WTC11 (cell line): ENCODE data around the gene MTUS2.

ENCODE experiments used
- CTCF ChIP-seq: fragments of 200-600 bp; IDR thresholded peaks from 2 replicates; pipeline ENCODE4 v1.8.0; 2022; ENCODE audit warnings: antibody characterized with exemption
- ZNF423 ChIP-seq: fragments of 250-450 bp; sonication (Bioruptor Pico); IDR thresholded peaks from 2 replicates; pipeline ENCODE4 v2.1.2; 2022; ENCODE audit warnings: mild to moderate bottlenecking, moderate library complexity
- TF ChIP-seq, protein P1 (sequence below): sonication (generic); formaldehyde crosslinking; IDR thresholded peaks from 2 replicates; pipeline ENCODE4 v1.8.0; 2022; ENCODE audit warnings: missing genetic modification reagents

- no peak for TF ChIP-seq CTCF
- no peak for TF ChIP-seq ZNF423 (CRISPR knock-in tag)
- TF ChIP-seq, protein P1, sequence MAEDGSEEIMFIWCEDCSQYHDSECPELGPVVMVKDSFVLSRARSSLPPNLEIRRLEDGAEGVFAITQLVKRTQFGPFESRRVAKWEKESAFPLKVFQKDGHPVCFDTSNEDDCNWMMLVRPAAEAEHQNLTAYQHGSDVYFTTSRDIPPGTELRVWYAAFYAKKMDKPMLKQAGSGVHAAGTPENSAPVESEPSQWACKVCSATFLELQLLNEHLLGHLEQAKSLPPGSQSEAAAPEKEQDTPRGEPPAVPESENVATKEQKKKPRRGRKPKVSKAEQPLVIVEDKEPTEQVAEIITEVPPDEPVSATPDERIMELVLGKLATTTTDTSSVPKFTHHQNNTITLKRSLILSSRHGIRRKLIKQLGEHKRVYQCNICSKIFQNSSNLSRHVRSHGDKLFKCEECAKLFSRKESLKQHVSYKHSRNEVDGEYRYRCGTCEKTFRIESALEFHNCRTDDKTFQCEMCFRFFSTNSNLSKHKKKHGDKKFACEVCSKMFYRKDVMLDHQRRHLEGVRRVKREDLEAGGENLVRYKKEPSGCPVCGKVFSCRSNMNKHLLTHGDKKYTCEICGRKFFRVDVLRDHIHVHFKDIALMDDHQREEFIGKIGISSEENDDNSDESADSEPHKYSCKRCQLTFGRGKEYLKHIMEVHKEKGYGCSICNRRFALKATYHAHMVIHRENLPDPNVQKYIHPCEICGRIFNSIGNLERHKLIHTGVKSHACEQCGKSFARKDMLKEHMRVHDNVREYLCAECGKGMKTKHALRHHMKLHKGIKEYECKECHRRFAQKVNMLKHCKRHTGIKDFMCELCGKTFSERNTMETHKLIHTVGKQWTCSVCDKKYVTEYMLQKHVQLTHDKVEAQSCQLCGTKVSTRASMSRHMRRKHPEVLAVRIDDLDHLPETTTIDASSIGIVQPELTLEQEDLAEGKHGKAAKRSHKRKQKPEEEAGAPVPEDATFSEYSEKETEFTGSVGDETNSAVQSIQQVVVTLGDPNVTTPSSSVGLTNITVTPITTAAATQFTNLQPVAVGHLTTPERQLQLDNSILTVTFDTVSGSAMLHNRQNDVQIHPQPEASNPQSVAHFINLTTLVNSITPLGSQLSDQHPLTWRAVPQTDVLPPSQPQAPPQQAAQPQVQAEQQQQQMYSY (CRISPR knock-in tag) = no peak
Measured at GRCh38 chr13:29491248-29491647, 671.1 kb downstream of the MTUS2 start.
